ENCODE results near the gene NBL1.

Gene NBL1

DNA sequence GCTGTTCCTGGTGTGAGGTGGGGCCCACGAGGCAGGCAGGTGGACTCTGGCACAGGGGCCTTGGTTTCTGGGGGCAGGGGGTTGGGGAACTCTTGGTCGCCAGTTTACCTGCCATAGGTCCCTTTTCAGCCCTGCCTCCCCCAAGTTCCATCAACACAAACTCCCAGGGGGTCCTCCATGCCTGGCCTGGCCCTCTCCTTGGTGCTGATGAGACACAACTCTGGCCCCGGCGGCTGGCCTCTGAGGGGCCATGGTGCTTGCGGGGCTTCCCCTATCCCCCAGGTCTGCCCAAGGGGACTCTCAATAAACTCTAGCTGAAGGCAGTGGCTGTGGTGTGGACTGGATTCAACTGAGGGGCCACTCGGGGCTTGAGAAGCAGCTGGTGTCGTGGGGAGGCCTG lies 36.5 kb downstream of the NBL1 start:
- no peak for TF ChIP-seq CTCF (IDR thresholded peaks at IDR 0.05; ENCODE audit: borderline replicate concordance, insufficient read depth, low read depth, low read length)
- no peak overlapping the region for H3K4me3 ChIP-seq (ENCODE audit: low read depth, low read length)

DNA sequence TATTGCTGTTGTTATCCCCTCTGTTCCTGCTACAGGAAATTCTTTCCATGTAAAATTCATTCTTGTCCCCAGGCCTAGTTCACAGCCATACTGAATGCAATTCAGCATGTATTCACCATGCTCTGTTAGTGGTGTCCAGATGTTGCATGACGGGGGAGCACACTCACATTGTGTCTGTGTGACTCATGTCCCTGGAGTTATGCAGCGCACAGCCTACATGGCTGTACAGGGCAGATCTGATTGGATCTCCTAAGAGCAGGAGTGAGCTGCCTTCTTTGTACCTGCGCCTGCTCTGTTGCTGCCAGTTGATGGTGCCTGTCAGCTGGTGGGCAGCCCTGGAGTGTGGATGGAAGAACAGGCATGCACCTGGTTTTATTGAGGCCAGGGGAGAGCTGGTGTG lies 38.1 kb downstream of the NBL1 start:
- H3K4me3 ChIP-seq (ENCODE audit: low read depth, low read length), result no peak overlapping the region
- TF ChIP-seq CTCF (IDR thresholded peaks at IDR 0.05; ENCODE audit: borderline replicate concordance, insufficient read depth, low read depth, low read length), result no peak

DNA sequence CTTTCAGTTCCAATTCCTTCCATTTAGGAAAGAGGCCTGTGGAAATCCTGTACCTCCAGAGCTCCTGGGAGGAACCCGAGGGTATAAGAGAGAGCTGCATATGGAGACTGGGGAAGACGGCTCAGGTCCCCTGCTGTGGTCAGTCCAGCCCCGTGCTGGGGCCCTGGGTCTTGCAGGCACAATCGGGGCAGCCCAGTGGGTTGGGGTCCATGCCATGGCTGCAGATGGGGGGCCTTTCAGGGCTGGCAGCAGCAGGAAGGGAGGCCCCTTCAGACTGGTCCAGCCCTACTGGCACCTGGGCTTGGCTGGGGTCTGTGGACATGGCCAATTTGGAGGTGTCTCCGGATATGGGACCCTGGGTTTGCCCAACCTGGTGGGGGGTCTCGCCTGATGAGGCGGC lies 38.8 kb downstream of the NBL1 start:
- no peak for TF ChIP-seq CTCF (IDR thresholded peaks at IDR 0.05; ENCODE audit: borderline replicate concordance, insufficient read depth, low read depth, low read length)
- H3K4me3 ChIP-seq (ENCODE audit: low read depth, low read length), result no peak overlapping the region

DNA sequence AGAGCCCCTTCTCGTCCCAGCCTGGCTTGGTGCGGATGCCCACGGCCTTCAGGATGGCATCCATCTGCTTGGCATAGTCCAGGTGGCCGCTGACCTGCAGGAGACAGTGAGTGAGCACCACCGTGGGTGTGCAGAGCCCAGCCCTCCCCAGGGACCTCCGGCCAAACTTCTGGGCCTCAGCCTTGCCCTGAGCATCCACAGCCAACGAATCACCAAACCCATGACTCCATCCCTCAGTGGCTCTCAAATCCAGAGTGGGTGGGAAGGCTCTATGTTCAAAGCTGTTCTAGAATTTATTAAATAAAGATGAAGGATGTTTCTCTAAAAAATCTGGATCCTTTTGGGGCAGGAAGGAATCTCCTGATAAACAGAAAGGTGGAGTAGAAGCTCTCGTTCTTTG lies 39.2 kb downstream of the NBL1 start:
- no peak overlapping the region for H3K4me3 ChIP-seq (ENCODE audit: low read depth, low read length)
- no peak for TF ChIP-seq CTCF (IDR thresholded peaks at IDR 0.05; ENCODE audit: borderline replicate concordance, insufficient read depth, low read depth, low read length)

GRCh38 chr1:19684677-19685076 lies 40.6 kb downstream of the NBL1 start:
- no peak for TF ChIP-seq CTCF (IDR thresholded peaks at IDR 0.05; ENCODE audit: borderline replicate concordance, insufficient read depth, low read depth, low read length)

DNA sequence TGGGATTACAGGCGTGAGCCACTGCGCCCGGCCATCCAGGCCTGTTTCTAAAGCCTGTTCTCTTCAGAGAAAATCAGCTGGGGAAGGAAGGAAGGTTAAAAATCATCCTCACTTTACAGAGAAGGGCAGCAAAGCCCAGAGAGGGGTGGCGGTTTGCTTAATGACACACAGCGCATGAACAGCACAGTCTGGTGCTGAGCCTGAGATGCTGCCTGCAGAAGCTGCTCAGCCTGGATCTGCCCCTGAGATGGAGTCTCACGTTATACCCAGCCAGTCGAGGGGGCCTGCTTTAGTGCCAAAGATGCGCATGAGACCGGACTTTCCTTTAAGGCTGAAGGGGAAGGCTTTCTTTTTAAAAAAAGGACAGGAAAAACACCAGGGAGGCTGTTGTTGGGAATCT lies 41.9 kb downstream of the NBL1 start:
- TF ChIP-seq CTCF (IDR thresholded peaks at IDR 0.05; ENCODE audit: borderline replicate concordance, insufficient read depth, low read depth, low read length), result no peak
- H3K4me3 ChIP-seq (ENCODE audit: low read depth, low read length), result no peak overlapping the region

More at GRCh38 chr1:19684677-19685076, 40.6 kb downstream of the NBL1 start:
- no peak overlapping the region for H3K4me3 ChIP-seq (ENCODE audit: low read depth, low read length)

DNA sequence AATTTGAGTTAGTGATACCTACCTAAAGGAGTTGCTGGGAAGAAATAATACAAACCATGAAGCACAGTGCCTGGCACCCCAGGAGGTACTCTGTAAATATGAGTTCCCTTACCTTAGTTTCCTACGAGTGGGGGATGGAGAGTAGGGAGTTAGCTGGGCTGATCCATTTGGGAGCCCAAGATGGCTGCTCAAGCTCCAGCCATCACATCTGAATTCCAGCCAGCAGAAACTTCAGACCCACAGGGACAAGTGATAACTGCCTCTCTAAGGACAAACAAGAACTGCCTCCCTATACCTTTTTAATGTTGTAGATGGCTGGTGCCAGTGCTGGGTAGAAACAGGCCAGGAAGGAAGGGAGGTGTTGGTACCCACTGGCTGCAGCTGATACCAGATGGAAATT lies 43.3 kb downstream of the NBL1 start:
- no peak overlapping the region for H3K4me3 ChIP-seq (ENCODE audit: low read depth, low read length)
- TF ChIP-seq CTCF (IDR thresholded peaks at IDR 0.05; ENCODE audit: borderline replicate concordance, insufficient read depth, low read depth, low read length), result no peak

All from GM12875 (cell line).